ENCODE data around the gene ABCB1.
"Not testable (repeated sequence)": the region's sequence is repeated elsewhere in the genome, so short reads cannot be mapped to it uniquely, and the experiment has no call there.

ABCB1 gene

DNA sequence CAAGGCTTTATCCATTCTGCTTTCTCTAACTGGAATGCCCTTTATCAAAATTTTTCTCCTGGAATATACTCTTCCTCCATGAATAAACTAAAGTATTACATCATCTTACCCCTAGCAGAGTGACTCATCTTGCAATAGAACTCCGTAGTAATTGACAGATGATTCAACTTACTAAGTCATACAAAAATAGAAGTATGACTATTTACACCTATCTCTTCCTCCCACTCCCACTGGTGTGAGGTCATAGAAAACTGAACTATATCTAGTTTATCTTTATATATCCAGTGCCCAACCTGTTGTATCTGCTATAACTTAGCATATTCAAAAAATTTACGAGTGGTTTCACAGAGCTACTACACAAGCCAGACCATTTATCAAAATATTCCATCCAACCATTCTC is 26.1 kb downstream of the ABCB1 start:
- no peak for DNase-seq

DNA sequence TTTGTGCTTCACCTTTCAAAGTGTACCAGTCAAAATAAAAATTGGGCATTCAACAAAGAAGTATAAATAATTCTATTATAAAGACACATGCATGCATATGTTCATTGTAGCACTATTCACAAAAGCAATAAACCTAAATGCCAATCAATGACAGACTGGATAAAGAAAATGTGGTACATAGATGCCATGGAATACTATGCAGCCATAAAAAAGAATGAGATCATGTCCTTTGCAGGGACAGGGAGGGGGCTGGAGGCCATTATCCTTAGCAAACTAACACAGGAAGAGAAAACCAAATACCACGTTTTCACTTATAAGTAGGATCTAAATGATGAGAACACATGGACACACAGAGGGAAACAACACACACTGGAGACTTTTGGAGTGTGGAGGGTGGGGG is 28.2 kb downstream of the ABCB1 start:
- not testable (repeated sequence) for DNase-seq

DNA sequence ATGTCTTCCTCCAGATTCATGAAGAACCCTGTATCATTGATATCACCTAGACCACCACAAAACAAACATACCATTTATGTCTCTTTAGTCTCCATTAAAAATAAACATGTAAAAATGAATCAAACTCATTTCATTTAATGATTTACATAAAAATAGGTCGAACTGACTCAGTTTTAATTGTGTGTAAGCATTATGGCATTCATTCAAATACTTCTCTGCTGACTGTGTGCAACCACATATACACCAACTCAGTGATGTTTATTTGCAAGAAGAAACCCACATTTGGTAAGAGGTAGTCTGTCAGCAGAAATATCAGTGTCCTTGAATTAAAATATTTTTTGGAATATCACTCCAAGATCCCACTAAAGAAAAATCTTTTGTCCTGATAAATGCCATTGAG is 30.5 kb downstream of the ABCB1 start:
- no peak for DNase-seq

DNA sequence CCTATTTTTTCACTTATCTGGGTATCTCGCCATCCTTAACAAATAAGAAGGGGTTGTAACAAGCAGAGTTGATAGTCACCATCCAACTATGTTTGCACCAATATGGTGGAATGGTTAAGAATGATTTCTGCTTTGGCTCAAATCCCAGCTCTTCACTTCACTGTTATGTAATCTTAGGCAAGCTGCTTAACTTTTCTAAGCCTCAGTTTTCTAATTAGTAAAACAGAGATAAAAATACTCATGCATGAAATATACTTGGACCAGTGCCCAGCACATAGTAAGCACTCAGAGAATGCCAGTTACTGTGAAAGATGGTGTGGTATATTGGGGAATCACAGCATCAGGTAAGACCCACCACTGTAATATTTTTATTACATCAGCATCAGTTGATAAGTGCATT is 33.6 kb downstream of the ABCB1 start:
- no peak for DNase-seq

DNA sequence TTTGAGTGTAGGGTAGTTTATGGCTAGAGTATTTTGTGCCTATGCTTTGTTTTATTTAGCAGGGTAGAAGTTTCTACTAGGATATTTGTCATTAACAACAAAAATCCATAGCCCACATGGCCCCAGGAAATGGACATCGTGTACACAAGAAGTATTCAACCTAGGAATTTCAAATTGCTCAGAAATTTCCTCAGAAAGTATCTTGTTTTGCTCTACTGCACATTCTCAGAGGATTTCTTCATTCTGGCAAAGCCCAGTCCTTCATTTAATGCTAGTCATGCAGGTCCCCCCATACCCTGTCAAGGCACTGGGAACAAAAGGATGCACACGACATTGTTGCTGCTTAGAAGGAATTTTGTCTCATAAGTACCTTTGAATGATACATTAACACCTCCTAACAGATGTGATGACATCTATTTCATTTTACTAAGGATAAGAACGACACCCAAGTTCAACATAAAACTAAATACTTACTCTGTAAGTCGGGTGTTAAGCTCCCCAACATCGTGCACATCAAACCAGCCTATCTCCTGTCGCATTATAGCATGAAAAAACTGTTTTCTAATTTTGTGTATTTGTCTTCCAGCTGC is 34.3 kb downstream of the ABCB1 start:
- DNase-seq: no peak

DNA sequence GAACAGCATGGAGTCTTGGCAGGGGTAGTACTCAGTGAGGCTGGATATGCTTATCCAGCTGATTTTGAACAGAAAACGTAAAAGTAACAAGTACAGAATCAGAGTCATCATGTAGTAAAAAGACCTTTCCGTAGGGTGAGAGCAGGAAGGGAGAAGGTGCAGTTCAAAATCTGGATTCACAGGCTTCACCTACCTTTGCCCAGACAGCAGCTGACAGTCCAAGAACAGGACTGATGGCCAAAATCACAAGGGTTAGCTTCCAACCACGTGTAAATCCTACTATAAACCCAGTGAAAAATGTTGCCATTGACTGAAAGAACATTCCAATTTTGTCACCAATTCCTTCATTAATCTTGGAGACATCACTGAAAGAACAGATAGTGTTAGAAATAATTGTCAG is 34.8 kb downstream of the ABCB1 start:
- DNase-seq: no peak

DNA sequence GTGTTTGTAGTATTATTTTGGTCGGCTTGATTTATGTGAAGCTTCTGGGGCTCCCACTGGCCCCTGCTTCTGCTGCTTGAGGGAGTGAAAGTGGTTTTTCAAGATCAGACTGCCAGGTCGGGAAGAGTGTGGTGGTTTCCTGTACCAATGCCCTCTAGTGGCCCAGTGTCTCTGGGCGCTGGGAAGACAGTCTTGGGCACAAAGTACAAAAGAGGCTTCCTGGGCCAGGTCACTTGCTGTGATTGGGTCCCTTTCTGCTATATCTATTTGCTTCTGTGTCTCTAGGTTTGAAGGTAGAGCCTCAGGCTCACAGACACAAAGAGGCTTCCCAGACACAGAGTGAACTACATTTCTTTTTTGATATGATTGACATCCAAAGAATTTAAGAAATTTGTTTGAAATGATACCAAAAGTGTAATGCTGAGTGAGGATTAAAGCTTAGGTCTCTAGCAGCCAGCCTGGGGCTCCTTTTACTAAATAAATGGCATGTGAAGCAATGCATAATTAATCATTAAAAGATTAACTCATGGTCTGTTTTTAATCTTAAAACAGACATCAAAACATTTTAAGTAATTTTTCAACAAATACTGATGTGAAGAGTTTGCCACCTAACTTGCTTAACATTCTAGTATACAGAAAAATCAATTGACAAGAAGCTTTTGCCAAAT is 36.3 kb downstream of the ABCB1 start:
- DNase-seq: no peak

DNA sequence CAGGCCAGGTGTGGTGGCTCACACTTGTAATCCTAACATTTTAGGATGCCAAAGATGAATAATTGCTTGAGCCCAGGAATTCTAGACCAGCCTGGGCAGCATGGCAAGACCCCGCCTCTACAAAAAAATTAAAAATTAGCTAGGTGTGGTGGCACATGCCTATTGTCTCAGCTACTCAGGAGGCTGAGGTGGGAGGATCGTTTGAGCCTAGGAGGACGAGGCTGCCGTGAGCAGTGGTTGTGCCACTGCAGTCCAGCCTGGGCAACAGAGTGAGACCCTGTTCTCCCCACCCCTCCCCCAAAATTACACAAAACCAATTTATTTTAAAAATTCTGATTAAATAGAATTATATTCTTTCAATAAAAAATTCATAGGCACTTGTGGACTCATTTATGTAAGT is 39.0 kb downstream of the ABCB1 start:
- no peak for DNase-seq

DNA sequence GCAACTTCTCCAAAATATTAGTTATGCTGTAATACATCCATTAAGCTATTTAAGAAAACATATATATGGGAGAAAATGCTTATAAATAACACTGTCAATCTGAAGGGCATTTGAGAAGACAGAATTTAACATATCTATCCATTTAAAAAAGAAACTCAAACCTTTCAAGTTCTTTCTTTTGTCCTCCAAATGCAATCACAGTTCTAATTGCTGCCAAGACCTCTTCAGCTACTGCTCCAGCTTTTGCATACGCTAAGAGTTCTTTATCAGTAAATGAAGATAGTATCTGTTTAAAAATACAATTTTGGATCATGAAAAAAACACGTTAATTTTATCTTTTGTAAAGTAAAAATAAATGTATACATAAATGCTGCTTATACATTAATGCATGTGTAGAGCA is 39.6 kb downstream of the ABCB1 start:
- DNase-seq: no peak

DNA sequence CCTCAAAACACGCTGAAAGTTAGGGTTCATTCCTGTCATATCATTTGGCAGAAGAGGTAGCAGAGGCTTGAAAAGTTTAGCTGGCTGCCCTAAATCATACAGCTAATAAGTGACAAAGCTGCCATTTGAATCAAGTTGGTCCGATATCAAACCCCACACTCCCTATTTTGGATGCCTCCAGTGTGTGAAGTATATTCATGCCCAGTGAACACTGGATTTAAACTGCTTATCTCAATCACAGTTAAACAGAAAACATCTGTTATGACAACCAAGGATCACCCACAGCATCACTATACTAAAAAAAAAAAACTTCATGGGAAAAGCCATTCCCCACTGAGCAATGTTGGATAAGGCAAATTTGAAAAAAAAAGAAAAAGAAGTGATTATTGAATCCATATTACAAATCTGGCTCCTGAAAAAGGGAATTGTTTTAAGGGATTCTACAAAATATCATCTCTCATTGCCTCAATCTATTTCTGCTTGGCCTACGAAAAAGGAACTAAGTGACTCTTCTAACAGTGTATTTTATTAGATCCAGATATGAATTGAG is 48.3 kb downstream of the ABCB1 start:
- no peak for DNase-seq

DNA sequence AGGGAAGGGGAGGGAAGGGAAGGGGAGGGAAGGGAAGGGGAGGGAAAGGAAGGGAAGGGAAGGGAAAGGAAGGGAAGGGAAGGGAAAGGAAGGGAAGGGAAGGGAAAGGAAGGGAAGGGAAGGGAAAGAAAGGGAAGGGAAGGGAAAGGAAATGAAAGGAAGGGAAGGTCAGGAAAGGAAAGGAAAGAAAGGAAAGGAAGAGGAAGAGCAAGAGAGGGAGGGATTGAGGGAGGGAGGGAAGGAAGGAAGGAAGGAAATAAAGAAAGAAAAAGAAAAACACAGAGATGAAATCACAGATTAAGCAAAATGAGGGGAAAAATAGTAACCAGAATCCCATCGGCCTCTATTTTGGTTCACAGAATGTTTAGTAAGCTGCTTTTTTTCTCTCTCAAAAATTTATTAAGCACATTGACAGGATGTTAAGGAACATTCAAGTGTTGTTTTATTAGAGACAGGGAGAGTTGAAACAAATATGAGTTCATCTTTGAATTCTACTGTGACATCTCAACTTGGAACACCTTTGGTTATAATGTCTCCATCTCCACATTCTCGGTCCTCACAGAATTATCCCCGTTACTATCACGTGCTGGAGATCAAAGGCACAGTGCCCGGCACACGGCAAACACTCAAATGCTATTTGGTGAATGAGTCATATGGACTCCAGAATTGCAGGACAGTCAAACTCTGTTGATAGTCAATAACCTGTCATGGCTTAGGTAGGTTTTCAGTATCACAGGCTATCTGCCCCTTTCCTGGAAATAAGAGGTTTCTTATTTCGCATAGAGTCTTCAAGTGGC is 52.4 kb downstream of the ABCB1 start:
- no peak for DNase-seq

DNA sequence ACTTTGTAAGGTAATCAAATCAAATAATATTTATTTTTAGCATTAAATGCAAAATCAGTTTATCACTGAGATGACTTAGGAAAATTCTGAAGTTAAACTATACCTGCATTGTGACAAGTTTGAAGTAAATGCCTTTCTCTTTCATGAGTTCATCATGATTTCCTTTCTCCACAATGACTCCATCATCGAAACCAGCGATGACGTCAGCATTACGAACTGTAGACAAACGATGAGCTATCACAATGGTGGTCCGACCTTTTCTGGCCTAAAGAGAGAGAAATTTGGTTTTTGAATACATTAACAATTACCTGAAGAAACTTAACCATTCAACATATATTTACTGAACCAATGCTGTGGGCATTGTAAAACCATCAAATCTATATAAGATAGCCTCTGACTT is 54.9 kb downstream of the ABCB1 start:
- no peak for DNase-seq

DNA sequence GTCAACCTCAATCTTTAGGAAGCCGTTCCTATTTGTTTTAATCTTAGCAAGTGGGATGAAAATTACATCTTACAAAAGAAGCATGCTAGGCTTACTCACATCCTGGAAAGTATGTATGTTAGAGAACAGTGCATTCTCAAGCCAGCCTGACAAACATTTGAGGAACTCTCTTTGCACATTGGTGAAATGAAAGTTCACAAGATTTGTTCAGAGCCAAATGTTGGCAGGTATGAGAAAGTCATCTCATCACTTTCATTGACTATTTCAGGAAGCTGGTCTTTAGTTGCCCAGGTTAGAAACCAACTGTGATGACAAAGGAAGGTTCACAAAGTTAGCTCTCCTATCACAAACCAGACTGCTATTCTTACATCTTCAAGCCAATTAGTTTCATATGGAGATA is 57.1 kb downstream of the ABCB1 start:
- no peak for DNase-seq

DNA sequence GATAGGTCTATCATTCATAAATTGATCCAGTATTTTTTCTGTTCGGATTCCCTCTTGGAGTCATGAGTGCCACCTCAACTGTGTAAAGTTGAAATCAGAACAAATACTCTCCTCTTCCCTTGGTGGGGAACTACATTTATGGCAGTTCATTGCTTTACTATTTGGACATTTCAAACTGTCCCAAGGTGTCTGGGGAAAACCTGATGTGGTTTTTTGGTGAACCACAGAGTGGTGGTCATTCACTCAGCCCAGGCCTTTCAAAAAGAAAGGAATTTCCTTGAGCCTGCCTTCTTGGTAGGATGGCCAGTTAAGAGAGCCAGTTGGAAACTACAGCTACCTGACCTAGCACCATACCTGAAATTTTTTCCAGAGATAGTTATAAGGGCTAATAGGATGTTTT is 59.0 kb downstream of the ABCB1 start:
- DNase-seq: no peak

DNA sequence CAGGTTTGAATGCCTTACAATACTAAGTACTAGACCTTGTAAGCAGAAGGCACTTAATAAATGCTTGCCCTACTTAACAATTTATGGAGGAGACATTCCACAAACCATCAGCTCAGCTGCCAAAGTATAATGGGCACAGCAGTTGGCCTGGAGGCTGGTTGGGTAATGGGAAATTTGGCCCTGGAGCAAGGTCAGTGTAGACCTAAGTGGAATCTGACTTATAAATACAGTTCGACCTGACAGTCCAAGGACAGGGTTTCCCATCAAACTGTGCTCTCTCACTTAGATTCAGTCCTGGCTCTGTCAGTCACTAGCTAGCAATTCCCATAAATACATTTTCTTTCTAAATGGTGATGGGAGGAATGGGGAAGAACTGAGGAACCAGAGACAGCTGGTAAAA is 62.6 kb downstream of the ABCB1 start:
- DNase-seq: no peak

DNA sequence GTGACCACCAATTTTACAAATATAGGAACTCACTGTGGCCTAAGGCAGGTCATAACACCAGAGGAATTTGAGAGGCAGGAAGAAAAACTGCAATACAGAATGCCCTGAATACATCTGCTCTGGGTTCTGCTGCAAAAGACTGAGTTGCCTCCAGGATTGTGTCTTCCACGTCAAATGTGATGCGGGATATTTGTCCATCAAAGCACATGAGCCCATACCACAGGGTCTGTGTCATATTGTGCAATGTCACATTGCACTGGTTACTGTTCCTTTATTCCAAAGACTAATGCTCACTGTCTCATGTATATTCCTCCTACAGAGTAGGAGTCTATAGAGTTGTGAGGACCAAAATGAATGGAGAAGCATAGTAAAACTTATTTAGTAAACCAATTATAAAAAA is 66.6 kb downstream of the ABCB1 start:
- DNase-seq: no peak

DNA sequence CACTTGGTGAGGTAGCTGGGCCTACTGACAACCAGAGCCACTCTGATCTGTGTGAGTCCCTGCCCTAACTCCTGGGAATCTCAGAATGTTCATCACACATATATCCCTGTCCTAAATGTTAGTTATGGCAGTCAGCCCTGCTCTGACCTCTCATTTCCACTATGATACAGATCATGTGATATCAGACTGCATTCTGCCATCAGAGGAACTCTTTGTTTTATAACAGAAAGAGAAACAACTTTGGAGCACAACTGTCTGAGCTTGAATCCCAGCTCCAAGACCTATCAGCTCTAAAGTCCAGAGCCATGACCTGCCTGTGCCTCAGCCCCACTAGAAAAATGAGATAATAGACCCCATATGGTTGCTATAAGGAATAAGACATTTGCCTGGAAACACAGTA is 70.6 kb downstream of the ABCB1 start:
- no peak for DNase-seq

DNA sequence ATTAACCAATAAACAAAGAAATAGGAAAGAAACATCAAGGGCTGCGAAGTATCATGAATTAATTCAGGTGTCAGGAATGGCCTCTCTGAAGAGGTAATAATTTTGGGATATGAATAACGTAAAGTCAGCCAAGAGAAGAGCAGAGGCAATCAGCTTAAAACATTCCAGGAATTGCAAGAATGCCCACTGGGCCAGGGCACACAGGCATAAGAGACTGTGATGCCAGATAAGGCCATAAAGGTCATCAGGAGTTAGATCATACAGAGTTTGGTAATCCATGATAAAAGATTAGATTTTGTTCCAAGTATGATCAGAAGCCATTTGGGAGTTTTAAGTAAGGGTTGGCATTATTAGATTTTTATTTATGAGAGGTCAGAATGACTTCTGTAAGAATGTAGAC is 72.0 kb downstream of the ABCB1 start:
- DNase-seq: no peak

DNA sequence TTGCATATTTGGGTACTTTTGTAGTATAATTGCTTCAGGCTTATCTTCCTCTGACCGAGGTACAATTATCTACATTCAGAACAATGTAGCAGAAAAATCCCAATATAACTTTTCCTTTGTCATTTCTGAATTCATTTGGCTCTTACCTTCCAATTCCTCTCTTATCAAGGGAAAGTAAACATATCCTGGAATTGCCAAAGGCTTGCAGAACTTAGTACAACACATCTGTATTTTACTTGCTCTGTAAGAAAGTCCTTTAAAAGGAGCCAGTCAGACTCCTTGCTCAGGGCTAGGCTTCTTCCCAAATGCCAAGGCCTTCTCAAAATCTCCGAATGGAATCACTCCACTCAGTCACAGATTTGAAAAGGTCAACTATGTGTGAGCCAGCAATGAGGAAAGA is 81.9 kb downstream of the ABCB1 start:
- no peak for DNase-seq

DNA sequence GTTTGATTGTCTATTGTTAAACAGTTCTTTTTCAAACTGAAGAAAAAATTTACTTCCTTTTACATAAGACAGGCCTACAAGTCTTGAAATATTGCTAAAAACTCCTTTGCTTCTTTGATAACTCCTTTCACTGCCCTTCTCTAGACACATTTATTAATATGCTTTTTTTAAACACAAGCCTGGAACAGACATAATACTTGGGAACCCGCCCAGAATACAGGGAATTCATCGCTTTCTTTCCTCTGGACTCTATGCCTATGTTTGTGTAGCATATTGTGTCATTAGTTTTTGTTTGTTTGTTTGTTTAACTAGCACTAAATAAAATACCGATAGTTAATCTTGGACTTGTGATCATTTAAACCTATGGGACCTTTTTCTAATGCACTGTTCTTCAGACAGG is 82.8 kb downstream of the ABCB1 start:
- DNase-seq: no peak

DNA sequence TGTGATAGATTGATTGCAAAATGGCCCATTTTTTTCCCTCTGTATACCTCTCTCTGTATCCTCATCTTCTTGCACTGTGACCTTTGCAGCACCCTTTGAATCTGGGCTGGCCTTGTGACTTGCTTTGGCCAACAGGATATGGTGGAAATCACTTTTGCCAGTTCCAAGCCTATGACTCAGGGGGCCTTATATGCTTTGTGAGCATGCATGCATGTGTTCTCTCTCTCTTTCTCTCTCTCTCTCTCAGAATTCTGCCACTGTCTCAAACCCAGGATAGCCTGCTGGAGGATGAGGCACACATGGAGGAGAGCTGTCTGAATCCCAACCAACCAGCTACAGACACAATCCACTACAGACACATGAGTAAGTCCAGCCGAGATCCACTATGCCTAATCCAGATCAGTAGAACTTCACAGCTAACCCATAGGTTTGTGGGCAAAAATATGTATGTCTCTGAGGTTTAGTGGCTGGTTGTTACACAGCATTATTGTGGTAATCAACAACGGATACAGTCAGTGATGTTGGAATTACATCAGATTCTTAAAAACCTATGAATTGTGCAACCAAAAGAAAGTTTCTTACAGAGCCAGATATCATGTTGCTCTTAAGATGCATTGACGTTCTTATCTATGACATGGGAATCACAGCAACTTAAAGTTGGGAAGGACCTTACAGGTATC is 83.4 kb downstream of the ABCB1 start:
- no peak for DNase-seq

DNA sequence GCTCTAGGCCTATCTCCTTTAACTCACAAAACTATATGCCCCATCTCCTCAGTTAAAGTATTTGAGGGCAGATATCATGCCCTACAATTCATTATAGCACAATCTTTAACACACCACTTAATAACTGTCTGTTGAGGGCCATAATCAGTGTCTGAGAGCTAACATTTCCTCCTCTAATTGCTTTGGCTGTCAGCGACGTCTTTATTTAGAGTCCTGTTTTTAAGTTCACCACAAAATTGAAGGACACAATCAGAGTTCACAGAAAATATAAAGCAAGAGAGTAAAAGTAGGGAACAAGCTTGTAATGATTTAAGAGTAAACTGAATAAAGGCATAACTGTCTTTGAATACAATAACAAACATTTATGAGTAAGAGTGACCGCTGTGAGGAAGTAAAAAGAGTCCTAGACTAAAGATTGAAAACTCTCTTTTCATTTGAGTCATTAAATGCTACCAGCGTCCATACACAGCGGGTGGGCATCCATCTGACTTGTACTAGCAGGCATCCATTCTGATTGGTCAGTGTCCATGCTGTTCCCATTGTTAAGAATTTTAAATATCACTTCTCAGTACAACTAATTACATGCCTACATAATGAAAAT is 86.8 kb downstream of the ABCB1 start:
- no peak for DNase-seq

DNA sequence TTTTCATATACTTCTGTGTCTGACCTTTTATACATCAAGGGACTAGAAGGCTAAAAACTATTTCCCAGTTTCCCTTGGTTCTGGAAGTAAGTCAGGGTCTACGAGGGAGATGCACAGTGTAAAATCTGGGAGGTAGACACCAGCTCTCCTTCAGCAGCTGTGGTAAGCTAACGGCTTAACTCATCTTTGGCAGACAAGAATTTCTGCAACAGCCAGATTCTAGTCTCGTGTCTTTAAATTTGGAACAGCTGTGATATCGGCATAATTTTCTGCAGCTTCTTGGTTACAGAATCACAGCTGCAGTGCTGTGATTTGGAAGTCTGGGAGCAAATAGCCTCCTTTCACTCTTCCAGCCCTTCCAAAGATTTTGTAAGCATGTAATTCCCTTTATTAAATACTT is 87.8 kb downstream of the ABCB1 start:
- DNase-seq: no peak

Measured in activated T-cell treated with anti-CD3 and anti-CD28 coated beads for 4 hours (primary cell).